ENCODE results near the gene PEAK1. TPM values are rescaled to one million over a fixed set of nuclear protein-coding genes. Genes with fewer than 3 reads are reported as not detected.
"Not testable (repeated sequence)": the region's sequence is repeated elsewhere in the genome, so short reads cannot be mapped to it uniquely, and the experiment has no call there.

The PEAK1 gene
- total RNA-seq, 4 donors from 2014 or later: 91.8 to 170 (median 123) TPM

- DNase-seq (ENCODE audit: extremely low spot score): no peak
- no peaks in the 10 kb centered on the region for H3K27me3 ChIP-seq
- H3K4me1 ChIP-seq: peaks cover 14 to 26% (median 23%) of the 10 kb centered on the region in 4 donors
- WGBS: 57% methylated on average over 3 of the region's 3 CpGs
- H3K36me3 ChIP-seq: peaks cover 0 to 3% (median 1%) of the 10 kb centered on the region in 4 donors
- intact Hi-C loops (cut with DNase I): loop anchor here (2.0 kb wide), 1 partner anchor 312 kb away; no protein-coding TSS in a partner anchor
- no peaks in the 10 kb centered on the region for H3K9me3 ChIP-seq
- H3K4me3 ChIP-seq: no peak overlapping the region
- H3K27ac ChIP-seq (replicated peaks in 1 of 4): peak overlapping the region; percentile 50 to 70 (median 64)
- TF ChIP-seq CTCF (IDR thresholded peaks at IDR 0.05): peak; percentile 38 to 43 (median 40)
- no peak for TF ChIP-seq POLR2AphosphoS5 (IDR thresholded peaks at IDR 0.05)
Measured at GRCh38 chr15:77186594-77187011, 233.3 kb downstream of the PEAK1 start.

- TF ChIP-seq EP300 (IDR thresholded peaks at IDR 0.05): no peak
- TF ChIP-seq CTCF (IDR thresholded peaks at IDR 0.05): no peak
- no peak for TF ChIP-seq POLR2A (IDR thresholded peaks at IDR 0.05; ENCODE audit: low read depth)
- TF ChIP-seq POLR2AphosphoS5 (IDR thresholded peaks at IDR 0.05): no peak
- 77% methylated on average over 2 of the region's 2 CpGs for whole genome bisulfite sequencing
Measured at GRCh38 chr15:77185242-77185785, 234.6 kb downstream of the PEAK1 start.

GRCh38 chr15:77184352-77184751 is 235.6 kb downstream of the PEAK1 start:
- Histone ChIP-seq H3K4me1 (peaks cover 14 to 26% (median 23%) of the 10 kb centered on the region in 4 donors), H3K36me3 (peaks cover 0 to 17% (median 13%) of the 10 kb centered on the region in 4 donors)
- H3K4me3 ChIP-seq; DNase-seq (ENCODE audit: extremely low spot score); H3K9me3 ChIP-seq; H3K27ac ChIP-seq (replicated peaks in 1 of 4); intact Hi-C loops (cut with DNase I); H3K27me3 ChIP-seq: not testable (repeated sequence)
- WGBS: 95% methylated on average over 4 of the region's 4 CpGs

More at GRCh38 chr15:77185242-77185785, 234.6 kb downstream of the PEAK1 start:
- no peaks in the 10 kb centered on the region for H3K9me3 ChIP-seq
- H3K27ac ChIP-seq (replicated peaks in 1 of 4): no peak overlapping the region
- peaks cover 14 to 26% (median 23%) of the 10 kb centered on the region in 4 donors for H3K4me1 ChIP-seq
- H3K27me3 ChIP-seq: no peaks in the 10 kb centered on the region
- intact Hi-C loops (cut with DNase I): no loop called here
- H3K36me3 ChIP-seq: peaks cover 0 to 15% (median 12%) of the 10 kb centered on the region in 4 donors
- H3K4me3 ChIP-seq: no peak overlapping the region
- DNase-seq (ENCODE audit: extremely low spot score): no peak

- Histone ChIP-seq H3K9me3 (no peaks in the 10 kb centered on the region), H3K27me3 (no peaks in the 10 kb centered on the region), H3K4me1 (peaks cover 14 to 16% (median 15%) of the 10 kb centered on the region in 4 donors), H3K4me3 (no peak overlapping the region), H3K36me3 (peaks cover 0 to 28% (median 18%) of the 10 kb centered on the region in 4 donors), H3K27ac (replicated peaks in 1 of 4) (no peak overlapping the region)
- no peak for TF ChIP-seq EP300 (IDR thresholded peaks at IDR 0.05)
- TF ChIP-seq POLR2AphosphoS5 (IDR thresholded peaks at IDR 0.05): no peak
- TF ChIP-seq POLR2A (IDR thresholded peaks at IDR 0.05; ENCODE audit: low read depth): no peak
- TF ChIP-seq CTCF (IDR thresholded peaks at IDR 0.05): no peak
- intact Hi-C loops (cut with DNase I): no loop called here
- 95% methylated on average over 3 of the region's 3 CpGs for WGBS
- DNase-seq (ENCODE audit: extremely low spot score): no peak
Measured at GRCh38 chr15:77183066-77183465, 236.8 kb downstream of the PEAK1 start.

GRCh38 chr15:77181305-77182074 is 238.4 kb downstream of the PEAK1 start:
- Histone ChIP-seq H3K27ac (replicated peaks in 1 of 4) (no peak overlapping the region), H3K36me3 (peaks cover 0 to 28% (median 18%) of the 10 kb centered on the region in 4 donors), H3K27me3 (no peaks in the 10 kb centered on the region), H3K4me3 (no peak overlapping the region), H3K4me1 (peaks cover 0 to 1% (median 0%) of the 10 kb centered on the region in 4 donors), H3K9me3 (no peaks in the 10 kb centered on the region)
- intact Hi-C loops (cut with DNase I): no loop called here
- 94% methylated on average over 5 of the region's 5 CpGs for WGBS
- DNase-seq (ENCODE audit: extremely low spot score): no peak
- TF ChIP-seq CTCF (IDR thresholded peaks at IDR 0.05) (no peak), POLR2A (IDR thresholded peaks at IDR 0.05; ENCODE audit: low read depth) (no peak), POLR2AphosphoS5 (IDR thresholded peaks at IDR 0.05) (no peak), EP300 (IDR thresholded peaks at IDR 0.05) (no peak)
